Liver (tissue), 9 donors: ENCODE results near the gene EVI5. TPM values are rescaled to one million over a fixed set of nuclear protein-coding genes. Genes with fewer than 3 reads are reported as not detected.

ENCODE experiments used
- DNase-seq: peaks from one replicate; pipeline ENCODE4 v3.0.0-alpha.2; 2017; ENCODE audit warnings: low spot score
- H3K27ac ChIP-seq, 2 donors: one replicate each; pipeline ENCODE4 v1.7.0; 2013; ENCODE audit warnings: inconsistent platforms in 2 of 2, low read length in 2 of 2, control low read depth in 1 of 2, low read depth in 1 of 2, mild to moderate bottlenecking in 1 of 2
- H3K27me3 ChIP-seq, 4 donors: one replicate each; pipeline versions ENCODE4 v1.6.1 to v1.7.0; 2013; ENCODE audit warnings: low read length in 3 of 4, inconsistent platforms in 1 of 4, mild to moderate bottlenecking in 1 of 4, moderate library complexity in 1 of 4; ENCODE audit not compliant: control insufficient read depth in 4 of 4, insufficient read depth in 4 of 4
- H3K36me3 ChIP-seq, 4 donors: one replicate each; pipeline versions ENCODE4 v1.6.1 to v1.7.0; 2013; ENCODE audit warnings: low read length in 3 of 4, mild to moderate bottlenecking in 3 of 4, low read depth in 1 of 4, moderate library complexity in 1 of 4; ENCODE audit not compliant: control insufficient read depth in 4 of 4, insufficient read depth in 3 of 4
- H3K4me1 ChIP-seq, 4 donors: one replicate each; pipeline versions ENCODE4 v1.6.1 to v1.7.0; 2013; ENCODE audit warnings: low read length in 3 of 4, mild to moderate bottlenecking in 3 of 4, moderate library complexity in 1 of 4; ENCODE audit not compliant: control insufficient read depth in 4 of 4, insufficient read depth in 4 of 4
- H3K4me3 ChIP-seq, 3 donors: one replicate each; pipeline versions ENCODE4 v1.6.1 to v1.7.0; 2013; ENCODE audit warnings: low read length in 3 of 3, control low read depth in 1 of 3, low read depth in 1 of 3, mild to moderate bottlenecking in 1 of 3
- H3K9ac ChIP-seq, 2 donors: one replicate each; pipeline ENCODE4 v1.7.0; 2013; ENCODE audit warnings: low read length in 2 of 2, mild to moderate bottlenecking in 2 of 2, moderate library complexity in 2 of 2, control low read depth in 1 of 2, low read depth in 1 of 2
- H3K9me3 ChIP-seq, 4 donors: one replicate each; pipeline versions ENCODE4 v1.6.1 to v1.7.0; 2013; ENCODE audit warnings: low read length in 3 of 4; ENCODE audit not compliant: control insufficient read depth in 4 of 4
- EGR1 ChIP-seq, 2 donors: IDR thresholded peaks; 2 replicates each; pipeline ENCODE4 v1.6.1; 2016 to 2018; ENCODE audit warnings: antibody characterized with exemption in 2 of 2, low read depth in 2 of 2
- FOXA1 ChIP-seq: IDR thresholded peaks from 2 replicates; pipeline ENCODE4 v1.6.1; 2016; ENCODE audit warnings: antibody characterized with exemption
- FOXA2 ChIP-seq: IDR thresholded peaks from 2 replicates; pipeline ENCODE4 v1.6.1; 2016; ENCODE audit warnings: antibody characterized with exemption
- GABPA ChIP-seq, 2 donors: IDR thresholded peaks in 1 of 2; conservative IDR thresholded peaks in 1 of 2; 2 replicates each; pipeline ENCODE4 v1.6.1; 2016; ENCODE audit warnings: antibody characterized with exemption in 2 of 2, mild to moderate bottlenecking in 1 of 2, moderate library complexity in 1 of 2
- HNF4A ChIP-seq, 2 donors: conservative IDR thresholded peaks; 2 replicates each; pipeline ENCODE4 v1.6.1; 2016; ENCODE audit warnings: antibody characterized with exemption in 2 of 2, mild to moderate bottlenecking in 2 of 2
- HNF4G ChIP-seq: IDR thresholded peaks from 2 replicates; pipeline ENCODE4 v1.6.1; 2016; ENCODE audit warnings: antibody characterized with exemption
- JUND ChIP-seq, 2 donors: IDR thresholded peaks; 2 replicates each; pipeline ENCODE4 v1.6.1; 2016; ENCODE audit warnings: antibody characterized with exemption in 2 of 2
- NR2F2 ChIP-seq: IDR thresholded peaks from 2 replicates; pipeline ENCODE4 v1.6.1; 2016; ENCODE audit warnings: antibody characterized with exemption
- RAD21 ChIP-seq, 2 donors: IDR thresholded peaks; 2 replicates each; pipeline ENCODE4 v1.6.1; 2016; ENCODE audit warnings: antibody characterized with exemption in 2 of 2, mild to moderate bottlenecking in 2 of 2
- RXRA ChIP-seq, 2 donors: IDR thresholded peaks; 2 replicates each; pipeline ENCODE4 v1.6.1; 2017 to 2018; ENCODE audit warnings: antibody characterized with exemption in 2 of 2, mild to moderate bottlenecking in 1 of 2
- SP1 ChIP-seq: IDR thresholded peaks from 2 replicates; pipeline ENCODE4 v1.6.1; 2018; ENCODE audit warnings: antibody characterized with exemption, mild to moderate bottlenecking
- TAF1 ChIP-seq: conservative IDR thresholded peaks from 2 replicates; pipeline ENCODE4 v1.6.1; 2016; ENCODE audit warnings: antibody characterized with exemption, mild to moderate bottlenecking
- YY1 ChIP-seq: IDR thresholded peaks from 2 replicates; pipeline ENCODE4 v1.6.1; 2016; ENCODE audit warnings: antibody characterized with exemption, mild to moderate bottlenecking
- WGBS: extraction: QIAGEN DNeasy Blood & Tissue Kit; methylation state at CpG from one replicate; pipeline ENCODE4 v1.1.7; 2013; 5-methylcytosine and 5-hydroxymethylcytosine counted together
- polyA plus RNA-seq, 2 donors: library from polyadenylated mRNA; stranded (reverse) in 1 of 2; unstranded in 1 of 2; fragments of 200-250 nt in 1 of 2; fragments of >200 nt in 1 of 2; fragmentation: Nextera tagmentation in 1 of 2; extraction: Ambion mirVana in 1 of 2; gene quantifications; one replicate each; pipeline versions ENCODE4 v1.2.1 to v1.2.3, GENCODE V29; 2013 to 2015
- total RNA-seq, 2 donors: library from RNA; depleted of rRNA; stranded (reverse); fragments of >200 nt; gene quantifications; one replicate each; pipeline ENCODE4 v1.2.3, GENCODE V29; 2014
- TF ChIP-seq, protein P1 (sequence below): fragments of 150-350 bp; IDR thresholded peaks from 2 replicates; pipeline ENCODE4 v1.5.1; 2017; ENCODE audit warnings: improper control_type of control experiment, low read depth, low read length; ENCODE audit not compliant: missing input control
- TF ChIP-seq, protein P2 (sequence below): IDR thresholded peaks from 2 replicates; pipeline ENCODE4 v1.6.1; 2016; ENCODE audit warnings: antibody characterized with exemption, mild to moderate bottlenecking
- TF ChIP-seq, protein P3 (sequence below): IDR thresholded peaks from 2 replicates; pipeline ENCODE4 v1.6.1; 2016; ENCODE audit warnings: antibody characterized with exemption
- TF ChIP-seq, protein P4 (sequence below): IDR thresholded peaks from 2 replicates; pipeline ENCODE4 v1.6.1; 2016; ENCODE audit warnings: antibody characterized with exemption
- TF ChIP-seq, protein P5 (sequence below): IDR thresholded peaks from 2 replicates; pipeline ENCODE4 v1.6.1; 2016; ENCODE audit warnings: antibody characterized with exemption
- donor health status: healthy.
- donor health status: healthy.
- donor health status: healthy.
- donor health status: healthy.
- donor health status: healthy.

EVI5 gene
- total and polyA plus RNA-seq, 4 donors, result 4.0 to 35.9 (median 19.1) TPM

DNA sequence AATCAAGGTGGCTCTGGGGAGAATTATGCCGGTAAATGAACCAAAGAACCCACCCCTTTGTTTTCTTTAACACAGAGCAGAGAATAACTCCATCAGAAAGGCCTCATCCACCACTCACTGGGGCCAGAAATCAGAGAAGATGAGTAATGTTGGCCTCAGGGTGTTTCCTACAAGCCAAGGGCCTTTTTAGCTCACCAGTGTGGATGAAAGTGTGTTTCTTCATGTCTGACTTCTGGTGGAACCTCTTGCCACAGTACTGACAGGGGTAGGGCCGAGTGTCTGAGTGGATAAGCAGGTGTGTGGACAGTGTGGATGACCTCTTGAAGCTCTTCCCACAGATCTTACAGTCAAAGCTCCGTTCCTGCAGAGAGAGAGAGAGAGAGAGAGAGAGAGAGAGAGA, 306.5 kb downstream of the EVI5 start:
- Histone ChIP-seq H3K9me3 (no peaks in the 10 kb centered on the region), H3K27ac (no peak overlapping the region), H3K9ac (no peak overlapping the region), H3K4me1 (peaks cover 11 to 29% (median 21%) of the 10 kb centered on the region in 4 donors), H3K4me3 (no peak overlapping the region), H3K27me3 (peaks cover 0 to 14% (median 3%) of the 10 kb centered on the region in 4 donors), H3K36me3 (no peaks in the 10 kb centered on the region)
- TF ChIP-seq, protein P1, sequence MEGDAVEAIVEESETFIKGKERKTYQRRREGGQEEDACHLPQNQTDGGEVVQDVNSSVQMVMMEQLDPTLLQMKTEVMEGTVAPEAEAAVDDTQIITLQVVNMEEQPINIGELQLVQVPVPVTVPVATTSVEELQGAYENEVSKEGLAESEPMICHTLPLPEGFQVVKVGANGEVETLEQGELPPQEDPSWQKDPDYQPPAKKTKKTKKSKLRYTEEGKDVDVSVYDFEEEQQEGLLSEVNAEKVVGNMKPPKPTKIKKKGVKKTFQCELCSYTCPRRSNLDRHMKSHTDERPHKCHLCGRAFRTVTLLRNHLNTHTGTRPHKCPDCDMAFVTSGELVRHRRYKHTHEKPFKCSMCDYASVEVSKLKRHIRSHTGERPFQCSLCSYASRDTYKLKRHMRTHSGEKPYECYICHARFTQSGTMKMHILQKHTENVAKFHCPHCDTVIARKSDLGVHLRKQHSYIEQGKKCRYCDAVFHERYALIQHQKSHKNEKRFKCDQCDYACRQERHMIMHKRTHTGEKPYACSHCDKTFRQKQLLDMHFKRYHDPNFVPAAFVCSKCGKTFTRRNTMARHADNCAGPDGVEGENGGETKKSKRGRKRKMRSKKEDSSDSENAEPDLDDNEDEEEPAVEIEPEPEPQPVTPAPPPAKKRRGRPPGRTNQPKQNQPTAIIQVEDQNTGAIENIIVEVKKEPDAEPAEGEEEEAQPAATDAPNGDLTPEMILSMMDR, result no peak
- TF ChIP-seq TAF1 (no peak), YY1 (no peak), HNF4A (conservative IDR thresholded peaks at IDR 0.05) (no peak), JUND (IDR thresholded peaks at IDR 0.05) (no peak), EGR1 (IDR thresholded peaks at IDR 0.05; ENCODE audit: low read depth in 2 of 2) (no peak), NR2F2 (no peak), FOXA2 (no peak), RAD21 (IDR thresholded peaks at IDR 0.05) (no peak), HNF4G (no peak), RXRA (IDR thresholded peaks at IDR 0.05) (no peak), FOXA1 (no peak), SP1 (no peak), GABPA (IDR thresholded peaks at IDR 0.05 in 1 of 2, conservative IDR thresholded peaks at IDR 0.05 in 1 of 2) (no peak)
- TF ChIP-seq, protein P2, sequence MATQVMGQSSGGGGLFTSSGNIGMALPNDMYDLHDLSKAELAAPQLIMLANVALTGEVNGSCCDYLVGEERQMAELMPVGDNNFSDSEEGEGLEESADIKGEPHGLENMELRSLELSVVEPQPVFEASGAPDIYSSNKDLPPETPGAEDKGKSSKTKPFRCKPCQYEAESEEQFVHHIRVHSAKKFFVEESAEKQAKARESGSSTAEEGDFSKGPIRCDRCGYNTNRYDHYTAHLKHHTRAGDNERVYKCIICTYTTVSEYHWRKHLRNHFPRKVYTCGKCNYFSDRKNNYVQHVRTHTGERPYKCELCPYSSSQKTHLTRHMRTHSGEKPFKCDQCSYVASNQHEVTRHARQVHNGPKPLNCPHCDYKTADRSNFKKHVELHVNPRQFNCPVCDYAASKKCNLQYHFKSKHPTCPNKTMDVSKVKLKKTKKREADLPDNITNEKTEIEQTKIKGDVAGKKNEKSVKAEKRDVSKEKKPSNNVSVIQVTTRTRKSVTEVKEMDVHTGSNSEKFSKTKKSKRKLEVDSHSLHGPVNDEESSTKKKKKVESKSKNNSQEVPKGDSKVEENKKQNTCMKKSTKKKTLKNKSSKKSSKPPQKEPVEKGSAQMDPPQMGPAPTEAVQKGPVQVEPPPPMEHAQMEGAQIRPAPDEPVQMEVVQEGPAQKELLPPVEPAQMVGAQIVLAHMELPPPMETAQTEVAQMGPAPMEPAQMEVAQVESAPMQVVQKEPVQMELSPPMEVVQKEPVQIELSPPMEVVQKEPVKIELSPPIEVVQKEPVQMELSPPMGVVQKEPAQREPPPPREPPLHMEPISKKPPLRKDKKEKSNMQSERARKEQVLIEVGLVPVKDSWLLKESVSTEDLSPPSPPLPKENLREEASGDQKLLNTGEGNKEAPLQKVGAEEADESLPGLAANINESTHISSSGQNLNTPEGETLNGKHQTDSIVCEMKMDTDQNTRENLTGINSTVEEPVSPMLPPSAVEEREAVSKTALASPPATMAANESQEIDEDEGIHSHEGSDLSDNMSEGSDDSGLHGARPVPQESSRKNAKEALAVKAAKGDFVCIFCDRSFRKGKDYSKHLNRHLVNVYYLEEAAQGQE, result no peak
- TF ChIP-seq, protein P3, sequence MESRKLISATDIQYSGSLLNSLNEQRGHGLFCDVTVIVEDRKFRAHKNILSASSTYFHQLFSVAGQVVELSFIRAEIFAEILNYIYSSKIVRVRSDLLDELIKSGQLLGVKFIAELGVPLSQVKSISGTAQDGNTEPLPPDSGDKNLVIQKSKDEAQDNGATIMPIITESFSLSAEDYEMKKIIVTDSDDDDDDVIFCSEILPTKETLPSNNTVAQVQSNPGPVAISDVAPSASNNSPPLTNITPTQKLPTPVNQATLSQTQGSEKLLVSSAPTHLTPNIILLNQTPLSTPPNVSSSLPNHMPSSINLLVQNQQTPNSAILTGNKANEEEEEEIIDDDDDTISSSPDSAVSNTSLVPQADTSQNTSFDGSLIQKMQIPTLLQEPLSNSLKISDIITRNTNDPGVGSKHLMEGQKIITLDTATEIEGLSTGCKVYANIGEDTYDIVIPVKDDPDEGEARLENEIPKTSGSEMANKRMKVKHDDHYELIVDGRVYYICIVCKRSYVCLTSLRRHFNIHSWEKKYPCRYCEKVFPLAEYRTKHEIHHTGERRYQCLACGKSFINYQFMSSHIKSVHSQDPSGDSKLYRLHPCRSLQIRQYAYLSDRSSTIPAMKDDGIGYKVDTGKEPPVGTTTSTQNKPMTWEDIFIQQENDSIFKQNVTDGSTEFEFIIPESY, result no peak
- TF ChIP-seq, protein P4, sequence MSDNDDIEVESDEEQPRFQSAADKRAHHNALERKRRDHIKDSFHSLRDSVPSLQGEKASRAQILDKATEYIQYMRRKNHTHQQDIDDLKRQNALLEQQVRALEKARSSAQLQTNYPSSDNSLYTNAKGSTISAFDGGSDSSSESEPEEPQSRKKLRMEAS, result no peak
- TF ChIP-seq, protein P5, sequence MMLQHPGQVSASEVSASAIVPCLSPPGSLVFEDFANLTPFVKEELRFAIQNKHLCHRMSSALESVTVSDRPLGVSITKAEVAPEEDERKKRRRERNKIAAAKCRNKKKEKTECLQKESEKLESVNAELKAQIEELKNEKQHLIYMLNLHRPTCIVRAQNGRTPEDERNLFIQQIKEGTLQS, result no peak
- WGBS, result 90% methylated on average over 3 of the region's 3 CpGs
- DNase-seq, result no peak
